Fibroblast of lung (primary cell): ENCODE data around the gene NUDT5. TPM values are rescaled to one million over a fixed set of nuclear protein-coding genes. Genes with fewer than 3 reads are reported as not detected.

Source experiments
- DNase-seq, 2 donors: peaks; one replicate each; pipeline versions ENCODE4 v3.0.0 to v3.0.0-alpha.2; 2010; ENCODE audit warnings: low read depth in 2 of 2
- H2AFZ ChIP-seq: 2 replicates; pipeline ENCODE4 v1.5.1; 2012; ENCODE audit warnings: low read length, control low read depth, inconsistent platforms
- H3K27ac ChIP-seq: 2 replicates; pipeline ENCODE4 v1.5.1; 2011; ENCODE audit warnings: low read length, control low read depth; ENCODE audit not compliant: insufficient read depth
- H3K27me3 ChIP-seq: 2 replicates; pipeline ENCODE4 v1.5.1; 2011; ENCODE audit warnings: mild to moderate bottlenecking, low read length; ENCODE audit not compliant: control insufficient read depth, insufficient read depth
- H3K36me3 ChIP-seq: 2 replicates; pipeline ENCODE4 v1.5.1; 2011; ENCODE audit warnings: low read length; ENCODE audit not compliant: control insufficient read depth, insufficient read depth
- H3K4me1 ChIP-seq: 2 replicates; pipeline ENCODE4 v1.5.1; 2011; ENCODE audit warnings: low read length; ENCODE audit not compliant: control insufficient read depth, insufficient read depth; ENCODE audit errors: extremely low read depth
- H3K4me2 ChIP-seq: 2 replicates; pipeline ENCODE4 v1.5.1; 2011; ENCODE audit warnings: low read length, control low read depth; ENCODE audit not compliant: insufficient read depth; ENCODE audit errors: extremely low read depth
- H3K4me3 ChIP-seq, 4 experiments: fragments of 200-600 bp in 1 of 4; sonication (generic) in 1 of 4; replicated peaks in 1 of 4; 2 replicates each; pipeline ENCODE4 v1.5.1; 2011 to 2016; ENCODE audit warnings: low read length in 4 of 4, low read depth in 3 of 4, mild to moderate bottlenecking in 3 of 4, control low read depth in 2 of 4, inconsistent platforms in 1 of 4, mixed read lengths in 1 of 4; ENCODE audit not compliant: insufficient read depth in 1 of 4; ENCODE audit errors: control extremely low read depth in 1 of 4
- H3K79me2 ChIP-seq: 2 replicates; pipeline ENCODE4 v1.5.1; 2012; ENCODE audit warnings: mild to moderate bottlenecking, low read length, inconsistent platforms; ENCODE audit not compliant: control insufficient read depth, insufficient read depth
- H3K9ac ChIP-seq: 2 replicates; pipeline ENCODE4 v1.5.1; 2011; ENCODE audit warnings: mild to moderate bottlenecking, low read length, control low read depth; ENCODE audit not compliant: insufficient read depth
- H3K9me3 ChIP-seq: 2 replicates; pipeline ENCODE4 v1.5.1; 2012; ENCODE audit warnings: low read depth, low read length; ENCODE audit not compliant: control insufficient read depth, insufficient read depth
- H4K20me1 ChIP-seq: 2 replicates; pipeline ENCODE4 v1.5.1; 2011; ENCODE audit warnings: low read length; ENCODE audit not compliant: control insufficient read depth, insufficient read depth; ENCODE audit errors: extremely low read depth
- EZH2 ChIP-seq: IDR thresholded peaks from 2 replicates; pipeline ENCODE4 v1.5.1; 2012; ENCODE audit warnings: low read length, control low read depth, mild to moderate bottlenecking; ENCODE audit errors: missing control alignments
- polyA plus RNA-seq, 2 donors: library from polyadenylated mRNA; depleted of rRNA in 1 of 2; stranded (reverse) in 1 of 2; unstranded in 1 of 2; fragments of >200 nt; gene quantifications; 2 replicates each; pipeline ENCODE4 v1.2.1, GENCODE V29; 2011 to 2012; ENCODE audit warnings: missing spikeins in 1 of 2
- total RNA-seq: library from RNA; depleted of rRNA; stranded (reverse); fragments of >200 nt; gene quantifications from 2 replicates; pipeline ENCODE4 v1.2.1, GENCODE V29; 2014
- TF ChIP-seq, protein P1 (sequence below), 2 donors: IDR thresholded peaks in 1 of 2; conservative IDR thresholded peaks in 1 of 2; 1 replicate in 1 of 2; 2 replicates in 1 of 2; pipeline ENCODE4 v1.5.1; 2011 to 2012; ENCODE audit warnings: low read length in 2 of 2, control low read depth in 1 of 2, inconsistent platforms in 1 of 2, low read depth in 1 of 2, mild to moderate bottlenecking in 1 of 2

NUDT5 gene
- total and polyA plus RNA-seq, 2 donors (not counting 1 experiment from before 2014, with no cell fraction given), result 58.8 to 69.4 TPM

DNA sequence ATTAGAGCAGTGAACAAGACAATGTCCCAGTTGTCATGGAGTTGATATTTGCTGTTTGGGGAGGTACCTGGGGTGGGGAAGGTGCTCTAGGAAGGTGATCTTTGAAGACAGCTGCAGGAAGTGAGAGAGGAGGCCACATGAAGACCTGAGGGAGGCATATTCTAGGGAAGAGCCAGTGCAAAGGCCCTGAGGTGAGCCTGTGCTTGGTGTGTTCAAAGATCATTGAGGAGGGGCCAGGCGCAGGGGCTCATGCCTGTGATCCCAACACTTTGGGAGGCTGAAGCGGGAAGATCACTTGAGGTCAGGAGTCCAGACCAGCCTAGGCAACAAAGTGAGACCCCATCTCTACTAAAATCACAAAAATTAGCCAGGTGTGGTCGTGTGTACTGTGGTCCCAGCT, 51.2 kb downstream of the NUDT5 start:
- no peaks in the 10 kb centered on the region for H4K20me1 ChIP-seq

DNA sequence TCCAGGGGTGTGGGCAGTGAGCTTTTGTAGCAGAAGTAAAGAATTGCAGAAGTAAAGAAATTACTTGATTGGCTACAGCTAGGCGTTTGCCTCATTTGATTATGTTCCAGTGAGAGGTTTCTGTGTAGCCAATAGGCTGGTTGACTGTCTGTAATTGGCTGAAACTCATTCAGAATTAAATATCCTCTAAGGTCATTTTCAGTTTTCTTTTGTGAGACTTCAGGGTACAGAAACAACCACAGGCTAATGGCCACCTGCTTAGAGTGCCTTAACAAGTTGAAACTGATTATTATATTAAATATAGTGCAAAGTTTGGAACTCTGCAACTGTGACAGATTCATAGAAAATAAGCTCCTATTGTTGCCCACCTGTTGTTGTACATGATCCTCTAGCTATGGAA, 55.7 kb downstream of the NUDT5 start:
- Histone ChIP-seq H3K9ac (no peak overlapping the region), H3K4me2 (no peak overlapping the region), H3K4me1 (no peaks in the 10 kb centered on the region), H4K20me1 (no peaks in the 10 kb centered on the region), H3K4me3 (no peak overlapping the region), H3K27ac (no peak overlapping the region), H3K36me3 (peaks cover 6% of the 10 kb centered on the region), H3K27me3 (no peaks in the 10 kb centered on the region), H2AFZ (no peak overlapping the region), H3K9me3 (no peaks in the 10 kb centered on the region), H3K79me2 (no peaks in the 10 kb centered on the region)
- DNase-seq, result no peak
- no peak for TF ChIP-seq EZH2
- TF ChIP-seq, protein P1, sequence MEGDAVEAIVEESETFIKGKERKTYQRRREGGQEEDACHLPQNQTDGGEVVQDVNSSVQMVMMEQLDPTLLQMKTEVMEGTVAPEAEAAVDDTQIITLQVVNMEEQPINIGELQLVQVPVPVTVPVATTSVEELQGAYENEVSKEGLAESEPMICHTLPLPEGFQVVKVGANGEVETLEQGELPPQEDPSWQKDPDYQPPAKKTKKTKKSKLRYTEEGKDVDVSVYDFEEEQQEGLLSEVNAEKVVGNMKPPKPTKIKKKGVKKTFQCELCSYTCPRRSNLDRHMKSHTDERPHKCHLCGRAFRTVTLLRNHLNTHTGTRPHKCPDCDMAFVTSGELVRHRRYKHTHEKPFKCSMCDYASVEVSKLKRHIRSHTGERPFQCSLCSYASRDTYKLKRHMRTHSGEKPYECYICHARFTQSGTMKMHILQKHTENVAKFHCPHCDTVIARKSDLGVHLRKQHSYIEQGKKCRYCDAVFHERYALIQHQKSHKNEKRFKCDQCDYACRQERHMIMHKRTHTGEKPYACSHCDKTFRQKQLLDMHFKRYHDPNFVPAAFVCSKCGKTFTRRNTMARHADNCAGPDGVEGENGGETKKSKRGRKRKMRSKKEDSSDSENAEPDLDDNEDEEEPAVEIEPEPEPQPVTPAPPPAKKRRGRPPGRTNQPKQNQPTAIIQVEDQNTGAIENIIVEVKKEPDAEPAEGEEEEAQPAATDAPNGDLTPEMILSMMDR (conservative IDR thresholded peaks at IDR 0.05 in 1 of 2, IDR thresholded peaks at IDR 0.05 in 1 of 2; ENCODE audit: low read depth in 1 of 2, low read length in 2 of 2), result no peak

More for the DNA sequence above, 51.2 kb downstream of the NUDT5 start:
- no peak for DNase-seq
- H3K79me2 ChIP-seq, result no peaks in the 10 kb centered on the region
- H3K4me3 ChIP-seq, result no peak overlapping the region
- no peak overlapping the region for H3K9ac ChIP-seq
- H3K4me2 ChIP-seq, result no peak overlapping the region
- no peak overlapping the region for H2AFZ ChIP-seq
- H3K36me3 ChIP-seq, result peaks cover 4% of the 10 kb centered on the region
- TF ChIP-seq, protein P1 (conservative IDR thresholded peaks at IDR 0.05 in 1 of 2, IDR thresholded peaks at IDR 0.05 in 1 of 2; ENCODE audit: low read depth in 1 of 2, low read length in 2 of 2), result no peak
- H3K9me3 ChIP-seq, result no peaks in the 10 kb centered on the region
- no peaks in the 10 kb centered on the region for H3K27me3 ChIP-seq
- H3K4me1 ChIP-seq, result no peaks in the 10 kb centered on the region
- H3K27ac ChIP-seq, result no peak overlapping the region

DNA sequence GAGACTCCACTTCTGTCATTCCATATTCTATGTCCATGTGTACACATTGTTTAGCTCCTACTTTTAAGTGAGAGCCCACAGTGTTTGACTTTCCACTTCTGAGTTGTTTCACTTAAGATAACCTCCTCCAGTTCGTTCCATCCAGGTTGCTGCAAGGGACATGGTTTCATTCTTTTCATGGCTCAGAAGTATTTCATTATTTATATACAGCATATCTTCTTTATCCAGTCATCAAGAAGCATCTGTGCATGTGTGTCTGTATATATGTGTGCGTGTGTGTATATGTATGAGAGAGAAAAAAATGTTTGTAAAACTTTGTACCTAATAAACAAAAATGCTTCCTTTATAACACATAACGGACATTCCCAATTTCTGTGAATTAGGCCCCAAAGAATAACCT, 60.1 kb downstream of the NUDT5 start:
- DNase-seq, result no peak
- H3K4me2 ChIP-seq, result no peak overlapping the region
- no peak overlapping the region for H2AFZ ChIP-seq
- no peak overlapping the region for H3K27ac ChIP-seq
- H3K79me2 ChIP-seq, result peaks cover 7% of the 10 kb centered on the region
- TF ChIP-seq, protein P1 (conservative IDR thresholded peaks at IDR 0.05 in 1 of 2, IDR thresholded peaks at IDR 0.05 in 1 of 2; ENCODE audit: low read depth in 1 of 2, low read length in 2 of 2), result no peak
- no peak overlapping the region for H3K4me3 ChIP-seq
- no peaks in the 10 kb centered on the region for H3K27me3 ChIP-seq
- H3K36me3 ChIP-seq, result peaks cover 3% of the 10 kb centered on the region
- H3K9me3 ChIP-seq, result no peaks in the 10 kb centered on the region
- no peaks in the 10 kb centered on the region for H3K4me1 ChIP-seq
- no peaks in the 10 kb centered on the region for H4K20me1 ChIP-seq
- no peak overlapping the region for H3K9ac ChIP-seq
